GM19438 (cell line): Measurements from ENCODE around the gene UTP4.

Experiments used
- ATAC-seq: cut with Tn5 transposase; IDR thresholded peaks from one replicate; pipeline ENCODE4 v1.9.1; 2021; ENCODE audit warnings: low read depth; ENCODE audit not compliant: unreplicated experiment

UTP4 gene

GRCh38 chr16:69201291-69201690 is 68.8 kb downstream of the UTP4 start:
- ATAC-seq = no peak

DNA sequence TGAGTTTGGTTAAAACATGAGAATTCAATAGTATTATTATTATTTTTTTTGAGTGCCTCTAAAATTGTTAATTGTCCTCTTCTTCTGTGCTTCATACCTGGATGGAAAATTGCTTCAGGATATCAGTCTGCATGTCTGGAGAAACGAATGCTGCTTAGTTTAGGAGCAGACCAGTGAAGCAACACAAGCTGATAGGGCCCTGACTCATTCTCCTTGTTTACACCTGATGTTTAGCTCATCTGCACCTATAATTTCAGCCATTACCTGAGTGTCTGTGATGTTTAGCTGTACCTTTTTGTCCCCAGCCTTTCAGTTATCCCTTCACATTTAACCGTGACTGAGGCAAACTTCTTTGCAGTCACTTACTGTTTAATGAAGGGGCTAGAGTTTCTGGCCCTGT is 69.3 kb downstream of the UTP4 start:
- no peak for ATAC-seq

DNA sequence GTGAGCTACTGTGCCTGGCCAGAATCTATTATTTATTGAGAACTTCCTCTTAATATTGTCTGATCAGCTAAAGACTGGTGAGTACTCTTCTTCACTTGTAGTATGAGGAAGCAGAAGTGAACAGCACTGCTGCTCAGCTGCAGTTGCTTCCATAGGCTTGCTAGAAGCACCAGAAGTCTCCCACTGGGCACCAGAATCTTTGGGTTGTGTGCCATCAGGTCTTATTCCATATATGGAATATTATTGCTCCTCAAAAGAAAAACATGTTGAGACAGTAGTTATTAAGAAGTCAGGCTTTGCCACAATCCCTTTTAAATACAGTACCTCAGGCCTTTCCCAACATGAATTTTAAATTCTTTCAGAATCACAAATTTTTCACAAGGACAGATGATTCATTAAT is 71.7 kb downstream of the UTP4 start:
- no peak for ATAC-seq

DNA sequence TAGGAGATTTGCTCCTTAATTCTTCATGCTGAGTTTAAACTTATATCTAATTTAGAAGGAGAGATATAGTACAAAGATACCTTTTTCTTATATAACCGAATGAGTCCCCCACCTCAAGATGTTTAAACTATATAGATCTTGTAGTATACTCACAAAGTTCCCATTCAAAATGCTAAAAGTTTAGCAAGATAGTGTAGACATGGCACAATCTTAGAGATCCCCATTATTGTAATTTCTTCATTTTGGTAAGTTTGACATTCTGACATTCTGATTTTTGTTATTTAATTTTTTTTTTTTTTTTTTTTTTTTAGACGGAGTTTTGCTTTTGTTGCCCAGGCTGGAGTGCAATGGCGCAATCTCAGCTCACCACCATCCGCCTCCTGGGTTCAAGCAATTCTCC is 77.3 kb downstream of the UTP4 start:
- ATAC-seq = no peak

DNA sequence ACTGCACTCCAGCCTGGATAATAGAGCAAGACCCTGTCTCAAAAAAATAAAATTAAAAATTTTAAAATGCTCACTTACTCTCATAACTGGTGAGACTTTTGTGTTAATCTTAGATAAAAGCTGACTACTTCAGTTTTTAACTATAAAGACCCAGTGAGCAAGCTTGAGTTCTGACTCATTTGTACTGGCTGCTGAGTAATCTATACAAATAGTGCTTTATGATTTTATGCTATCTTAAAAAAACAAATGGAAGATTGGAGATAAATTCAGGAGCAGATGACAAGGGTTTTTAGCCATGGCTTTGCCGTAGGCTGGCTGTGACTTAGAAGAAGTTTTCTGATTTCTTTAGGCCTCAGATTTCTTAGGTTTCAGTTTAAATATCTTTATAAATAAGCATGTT is 85.0 kb downstream of the UTP4 start:
- no peak for ATAC-seq
